K562 (cell line): ENCODE results near the gene NCAM2. TPM values are rescaled to one million over a fixed set of nuclear protein-coding genes. Genes with fewer than 3 reads are reported as not detected.

Experiments used
- ATAC-seq: fragments of 200-7000 bp; cut with Tn5 transposase; 3 replicates; pipeline ENCODE4 v1.9.1; 2020; ENCODE audit warnings: moderate library complexity
- BruUV-seq: library from RNA; stranded (reverse); fragments of 400-500 nt; replicated peaks from 2 replicates; lab custom pipeline; 2021; lab: Mats Ljungman, UMichigan
- CTCF ChIA-PET: fragments of 300-600 bp; formaldehyde crosslinking; extraction: SDS; loops from one replicate; lab custom pipeline; 2021; ENCODE audit warnings: low intra/inter-chr PET ratio; lab: Yijun Ruan, JAX
- POLR2A ChIA-PET: fragments of 300-600, 350-650 bp; sonication (Branson Sonifier 250); formaldehyde crosslinking; extraction: SDS; loops from one replicate; lab custom pipeline; 2021; ENCODE audit warnings: antibody characterized with exemption, inconsistent platforms; lab: Yijun Ruan, JAX
- DNase-seq, 4 experiments: peaks; one replicate each; pipeline versions ENCODE4 v3.0.0 to v3.0.0-alpha.2; 2011 to 2018; ENCODE audit warnings: low spot score in 3 of 4, mixed read lengths in 3 of 4; ENCODE audit errors: extremely low read depth in 1 of 4
- FAIRE-seq: peaks from 2 replicates; lab custom pipeline; 2011; peaks lifted over from hg19 to GRCh38; lab: Jason Lieb, UNC
- H2AFZ ChIP-seq: 2 replicates; pipeline ENCODE4 v1.6.0; 2011; ENCODE audit warnings: low read depth, low read length, control low read depth, inconsistent platforms
- H3K27ac ChIP-seq: fragments of 200-600 bp; 3 replicates; pipeline ENCODE4 v1.8.0; 2011; ENCODE audit warnings: low read depth, mild to moderate bottlenecking, control low read depth, inconsistent platforms, low read length, moderate library complexity, mixed read lengths; ENCODE audit errors: extremely low read depth
- H3K27me3 ChIP-seq, 2 experiments: fragments of 300-600 bp in 1 of 2; 2 replicates in 1 of 2; 3 replicates in 1 of 2; pipeline versions ENCODE4 v1.6.0 to v1.8.0; 2011; ENCODE audit warnings: inconsistent platforms in 2 of 2, low read length in 2 of 2, mild to moderate bottlenecking in 1 of 2, mixed read lengths in 1 of 2, moderate library complexity in 1 of 2; ENCODE audit not compliant: control insufficient read depth in 2 of 2, insufficient read depth in 2 of 2
- H3K36me3 ChIP-seq: fragments of 300-600 bp; 3 replicates; pipeline ENCODE4 v1.8.0; 2011; ENCODE audit warnings: mild to moderate bottlenecking, low read length, inconsistent platforms; ENCODE audit not compliant: control insufficient read depth, insufficient read depth
- H3K4me1 ChIP-seq, 2 experiments: fragments of 200-600 bp in 1 of 2; replicated peaks in 1 of 2; 2 replicates in 1 of 2; 3 replicates in 1 of 2; pipeline versions ENCODE4 v1.5.1 to v1.8.0; 2011; ENCODE audit warnings: inconsistent platforms in 2 of 2, low read length in 2 of 2, mild to moderate bottlenecking in 1 of 2, mixed read lengths in 1 of 2, moderate library complexity in 1 of 2; ENCODE audit not compliant: control insufficient read depth in 2 of 2, insufficient read depth in 2 of 2
- H3K4me2 ChIP-seq: 2 replicates; pipeline ENCODE4 v1.6.1; 2011; ENCODE audit warnings: low read length, control low read depth, inconsistent platforms, mixed read lengths; ENCODE audit not compliant: insufficient read depth
- H3K4me3 ChIP-seq: fragments of 200-600 bp; sonication (generic), shearing (Covaris generic); 2 replicates; pipeline ENCODE4 v1.5.1; 2016; ENCODE audit warnings: control low read depth, inconsistent platforms
- H3K79me2 ChIP-seq: fragments of 200-600 bp; 3 replicates; pipeline ENCODE4 v1.8.0; 2011; ENCODE audit warnings: low read length, inconsistent platforms; ENCODE audit not compliant: control insufficient read depth, insufficient read depth
- H3K9ac ChIP-seq, 2 experiments: 2 replicates each; pipeline versions ENCODE4 v1.6.0 to v1.6.1; 2011; ENCODE audit warnings: low read depth in 2 of 2, low read length in 2 of 2, control low read depth in 1 of 2, inconsistent platforms in 1 of 2, mild to moderate bottlenecking in 1 of 2, mixed read lengths in 1 of 2; ENCODE audit not compliant: insufficient read depth in 1 of 2
- H3K9me1 ChIP-seq: one replicate; pipeline ENCODE4 v1.6.0; 2011; ENCODE audit warnings: inconsistent platforms, mild to moderate bottlenecking, low read length, moderate library complexity; ENCODE audit not compliant: control insufficient read depth, insufficient read depth
- H3K9me3 ChIP-seq: replicated peaks from 2 replicates; pipeline ENCODE4 v1.5.1; 2011; ENCODE audit warnings: low read depth, low read length, inconsistent platforms; ENCODE audit not compliant: control insufficient read depth, insufficient read depth
- H4K20me1 ChIP-seq: replicated peaks from 2 replicates; pipeline ENCODE4 v1.6.1; 2011; ENCODE audit warnings: low read length, inconsistent platforms, mixed read lengths; ENCODE audit not compliant: control insufficient read depth, insufficient read depth
- C11orf30 ChIP-seq: fragments of 450-650 bp; IDR thresholded peaks from 2 replicates; pipeline ENCODE4 v1.6.1; 2016; ENCODE audit warnings: low read depth, mild to moderate bottlenecking
- EGR1 ChIP-seq: fragments of 450-650 bp; conservative IDR thresholded peaks from 2 replicates; pipeline ENCODE4 v1.6.1; 2017; ENCODE audit warnings: mild to moderate bottlenecking
- KHSRP ChIP-seq: fragments of 450-650 bp; IDR thresholded peaks from 2 replicates; pipeline ENCODE4 v1.6.1; 2017
- MAFF ChIP-seq: IDR thresholded peaks from 2 replicates; pipeline ENCODE4 v1.6.1; 2012; ENCODE audit warnings: low read length, improper control_type of control experiment
- MAFG ChIP-seq: fragments of 450-650 bp; conservative IDR thresholded peaks from 2 replicates; pipeline ENCODE4 v1.6.1; 2016; ENCODE audit warnings: missing genetic modification characterization, missing compliant biosample characterization
- MAFK ChIP-seq: IDR thresholded peaks from 2 replicates; pipeline ENCODE4 v1.6.1; 2011; ENCODE audit warnings: low read length, improper control_type of control experiment
- MTA2 ChIP-seq: fragments of 450-650 bp; IDR thresholded peaks from 2 replicates; pipeline ENCODE4 v1.6.1; 2016; ENCODE audit warnings: low read depth
- MXI1 ChIP-seq: IDR thresholded peaks from 2 replicates; pipeline ENCODE4 v1.6.1; 2011; ENCODE audit warnings: low read depth, mild to moderate bottlenecking, improper control_type of control experiment, low read length
- NFYB ChIP-seq: IDR thresholded peaks from 2 replicates; pipeline ENCODE4 v1.6.1; 2011; ENCODE audit warnings: mild to moderate bottlenecking, moderate library complexity; ENCODE audit not compliant: insufficient read length; ENCODE audit errors: extremely low read depth
- RBM25 ChIP-seq: fragments of 200-400 bp; formaldehyde crosslinking; IDR thresholded peaks from 2 replicates; pipeline ENCODE4 v1.6.1; 2018; ENCODE audit warnings: low read length, low read depth, moderate library complexity; ENCODE audit not compliant: severe bottlenecking
- ZNF282 ChIP-seq: sonication (generic); formaldehyde crosslinking; IDR thresholded peaks from 2 replicates; pipeline ENCODE4 v1.8.1; 2023; ENCODE audit warnings: missing genetic modification reagents
- ZNF316 ChIP-seq: fragments of 450-650 bp; IDR thresholded peaks from 2 replicates; pipeline ENCODE4 v1.6.1; 2016
- ZNF75A ChIP-seq: fragments of 450-650 bp; formaldehyde crosslinking; IDR thresholded peaks from 2 replicates; pipeline ENCODE4 v1.4.0; 2020; ENCODE audit warnings: mild to moderate bottlenecking
- ZNF778 ChIP-seq: fragments of 450-650 bp; formaldehyde crosslinking; IDR thresholded peaks from 2 replicates; pipeline ENCODE4 v1.4.0; 2020; ENCODE audit warnings: mild to moderate bottlenecking, moderate library complexity
- WGBS: fragments of 100-300 bp; shearing (Covaris generic); methylation state at CpG from one replicate; pipeline ENCODE4 v1.1.6; 2016; ENCODE audit warnings: low coverage, mixed read lengths; ENCODE audit not compliant: insufficient coverage; ENCODE audit errors: missing lambda C conversion rate; 5-methylcytosine and 5-hydroxymethylcytosine counted together
- in situ Hi-C: fragments of 300-500 bp; cut with MboI; formaldehyde crosslinking; loops from 4 replicates; pipeline ENCODE4 v1.15.0; 2018; ENCODE audit warnings: inconsistent platforms, mixed read lengths
- intact Hi-C: fragments of 100-400 bp; cut with micrococcal nuclease; formaldehyde crosslinking; loops from 2 replicates; pipeline ENCODE4 v1.14.2; 2022
- polyA plus RNA-seq, 8 experiments: library from polyadenylated mRNA; depleted of rRNA in 4 of 8; stranded (reverse) in 5 of 8; unstranded in 3 of 8; fragments of >200 nt; fragmentation: Nextera tagmentation in 2 of 8; fragmentation: Illumina TruSeq in 1 of 8; extraction: Ambion mirVana in 2 of 8; extraction: Trizol in 1 of 8; gene quantifications; 2 replicates each; pipeline versions ENCODE4 v1.2.1 to v1.2.3, GENCODE V29; 2011 to 2014; ENCODE audit warnings: inconsistent platforms in 1 of 8, missing spikeins in 1 of 8
- total RNA-seq, 7 experiments: library from RNA; depleted of rRNA in 6 of 7; stranded (reverse); fragments of >200 nt in 6 of 7; fragmentation: Illumina TruSeq in 2 of 7; extraction: Trizol in 2 of 7; gene quantifications; 2 replicates each; pipeline versions ENCODE4 v1.2.1 to v1.2.3, GENCODE V29; 2011 to 2021; ENCODE audit warnings: low replicate concordance in 1 of 7
- TF ChIP-seq, protein P1 (sequence below): IDR thresholded peaks from 2 replicates; pipeline ENCODE4 v1.6.1; 2011; ENCODE audit warnings: borderline replicate concordance, low read depth, mild to moderate bottlenecking, moderate library complexity, low read length; ENCODE audit not compliant: insufficient read depth, poor library complexity, severe bottlenecking
- TF ChIP-seq, protein P2 (sequence below): fragments of 450-650 bp; IDR thresholded peaks from 2 replicates; pipeline ENCODE4 v1.6.1; 2016
- TF ChIP-seq, protein P3 (sequence below), 2 experiments: IDR thresholded peaks; 2 replicates each; pipeline ENCODE4 v1.6.1; 2011; ENCODE audit warnings: borderline replicate concordance in 1 of 2, control low read depth in 1 of 2, low read depth in 1 of 2, low read length in 1 of 2, mild to moderate bottlenecking in 1 of 2, mixed read lengths in 1 of 2, moderate library complexity in 1 of 2; ENCODE audit not compliant: insufficient read depth in 1 of 2, insufficient read length in 1 of 2, poor library complexity in 1 of 2, severe bottlenecking in 1 of 2; ENCODE audit errors: extremely low read depth in 1 of 2
- TF ChIP-seq, protein P4 (sequence below), 2 experiments: fragments of 200-800 bp in 1 of 2; sonication (Bioruptor generic) in 1 of 2; sonication (generic) in 1 of 2; formaldehyde crosslinking in 1 of 2; IDR thresholded peaks in 1 of 2; conservative IDR thresholded peaks in 1 of 2; 2 replicates each; pipeline versions ENCODE4 v1.5.0 to v1.6.1; 2016 to 2020; ENCODE audit warnings: missing compliant biosample characterization in 1 of 2, missing genetic modification characterization in 1 of 2, missing genetic modification reagents in 1 of 2

The NCAM2 gene
- total and polyA plus RNA-seq, 9 of the 15 experiments (the other 6 are each of a cell fraction or from before 2014, with no cell fraction given): 14.0 to 58.2 (median 27.8) TPM

DNA sequence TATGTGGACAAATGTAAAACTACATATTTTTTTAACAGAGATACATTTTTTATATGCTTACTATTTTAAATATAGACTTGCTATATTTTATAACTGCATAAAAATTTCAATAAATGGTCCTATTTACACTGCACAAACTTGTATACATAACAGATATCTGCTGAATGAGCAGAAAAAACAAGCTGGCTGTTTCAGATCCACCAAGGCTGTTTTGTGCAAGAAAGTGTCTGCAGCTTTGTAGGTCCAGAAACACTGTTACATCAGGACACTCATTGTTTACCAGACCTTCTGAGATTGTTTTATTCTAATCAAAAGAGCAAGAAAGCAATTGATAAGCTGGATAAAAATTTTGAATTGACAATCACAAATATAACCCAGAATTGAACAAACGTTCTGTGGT, 99.3 kb downstream of the NCAM2 start:
- ChIA-PET POLR2A (no interaction called here), CTCF (no interaction called here)
- in situ Hi-C loops (no loop called here), intact Hi-C loops (no loop called here)
- Histone ChIP-seq H3K4me2 (no peak overlapping the region), H3K27me3 (no peaks in the 10 kb centered on the region), H3K79me2 (no peaks in the 10 kb centered on the region), H3K27ac (no peak overlapping the region), H2AFZ (no peak overlapping the region), H4K20me1 (no peaks in the 10 kb centered on the region), H3K4me3 (no peak overlapping the region), H3K9ac (no peak overlapping the region), H3K4me1 (no peaks in the 10 kb centered on the region), H3K9me3 (no peaks in the 10 kb centered on the region), H3K36me3 (no peaks in the 10 kb centered on the region), H3K9me1 (no peaks in the 10 kb centered on the region)
- no TSS peak for BruUV-seq
- no peak for ATAC-seq
- no peak for DNase-seq
- FAIRE-seq: no peak
- 5% methylated on average over 1 of the region's 1 CpG for WGBS
- TF ChIP-seq MAFF: peak; percentile 27; the same call in 1 of the 2 replicates
- TF ChIP-seq ZNF75A (CRISPR knock-in tag): no peak
- TF ChIP-seq EGR1: no peak
- TF ChIP-seq ZNF316: peak; percentile 70
- TF ChIP-seq ZNF778 (CRISPR knock-in tag): no peak
- TF ChIP-seq, protein P1, sequence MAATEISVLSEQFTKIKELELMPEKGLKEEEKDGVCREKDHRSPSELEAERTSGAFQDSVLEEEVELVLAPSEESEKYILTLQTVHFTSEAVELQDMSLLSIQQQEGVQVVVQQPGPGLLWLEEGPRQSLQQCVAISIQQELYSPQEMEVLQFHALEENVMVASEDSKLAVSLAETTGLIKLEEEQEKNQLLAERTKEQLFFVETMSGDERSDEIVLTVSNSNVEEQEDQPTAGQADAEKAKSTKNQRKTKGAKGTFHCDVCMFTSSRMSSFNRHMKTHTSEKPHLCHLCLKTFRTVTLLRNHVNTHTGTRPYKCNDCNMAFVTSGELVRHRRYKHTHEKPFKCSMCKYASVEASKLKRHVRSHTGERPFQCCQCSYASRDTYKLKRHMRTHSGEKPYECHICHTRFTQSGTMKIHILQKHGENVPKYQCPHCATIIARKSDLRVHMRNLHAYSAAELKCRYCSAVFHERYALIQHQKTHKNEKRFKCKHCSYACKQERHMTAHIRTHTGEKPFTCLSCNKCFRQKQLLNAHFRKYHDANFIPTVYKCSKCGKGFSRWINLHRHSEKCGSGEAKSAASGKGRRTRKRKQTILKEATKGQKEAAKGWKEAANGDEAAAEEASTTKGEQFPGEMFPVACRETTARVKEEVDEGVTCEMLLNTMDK: no peak
- TF ChIP-seq, protein P2, sequence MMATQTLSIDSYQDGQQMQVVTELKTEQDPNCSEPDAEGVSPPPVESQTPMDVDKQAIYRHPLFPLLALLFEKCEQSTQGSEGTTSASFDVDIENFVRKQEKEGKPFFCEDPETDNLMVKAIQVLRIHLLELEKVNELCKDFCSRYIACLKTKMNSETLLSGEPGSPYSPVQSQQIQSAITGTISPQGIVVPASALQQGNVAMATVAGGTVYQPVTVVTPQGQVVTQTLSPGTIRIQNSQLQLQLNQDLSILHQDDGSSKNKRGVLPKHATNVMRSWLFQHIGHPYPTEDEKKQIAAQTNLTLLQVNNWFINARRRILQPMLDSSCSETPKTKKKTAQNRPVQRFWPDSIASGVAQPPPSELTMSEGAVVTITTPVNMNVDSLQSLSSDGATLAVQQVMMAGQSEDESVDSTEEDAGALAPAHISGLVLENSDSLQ: no peak
- no peak for TF ChIP-seq KHSRP
- no peak for TF ChIP-seq MTA2
- TF ChIP-seq MAFG: peak; percentile 40; the same call in 1 of the 2 replicates
- TF ChIP-seq C11orf30: peak; percentile 51; the same call in 1 of the 2 replicates
- no peak for TF ChIP-seq NFYB
- TF ChIP-seq, protein P3, sequence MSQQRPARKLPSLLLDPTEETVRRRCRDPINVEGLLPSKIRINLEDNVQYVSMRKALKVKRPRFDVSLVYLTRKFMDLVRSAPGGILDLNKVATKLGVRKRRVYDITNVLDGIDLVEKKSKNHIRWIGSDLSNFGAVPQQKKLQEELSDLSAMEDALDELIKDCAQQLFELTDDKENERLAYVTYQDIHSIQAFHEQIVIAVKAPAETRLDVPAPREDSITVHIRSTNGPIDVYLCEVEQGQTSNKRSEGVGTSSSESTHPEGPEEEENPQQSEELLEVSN (IDR thresholded peaks at IDR 0.05; ENCODE audit: borderline replicate concordance in 1 of 2, extremely low read depth in 1 of 2, insufficient read depth in 1 of 2, insufficient read length in 1 of 2, low read depth in 1 of 2, low read length in 1 of 2, poor library complexity in 1 of 2, severe bottlenecking in 1 of 2): no peak
- TF ChIP-seq ZNF282: no peak
- TF ChIP-seq MXI1: no peak
- no peak for TF ChIP-seq RBM25
- TF ChIP-seq, protein P4, sequence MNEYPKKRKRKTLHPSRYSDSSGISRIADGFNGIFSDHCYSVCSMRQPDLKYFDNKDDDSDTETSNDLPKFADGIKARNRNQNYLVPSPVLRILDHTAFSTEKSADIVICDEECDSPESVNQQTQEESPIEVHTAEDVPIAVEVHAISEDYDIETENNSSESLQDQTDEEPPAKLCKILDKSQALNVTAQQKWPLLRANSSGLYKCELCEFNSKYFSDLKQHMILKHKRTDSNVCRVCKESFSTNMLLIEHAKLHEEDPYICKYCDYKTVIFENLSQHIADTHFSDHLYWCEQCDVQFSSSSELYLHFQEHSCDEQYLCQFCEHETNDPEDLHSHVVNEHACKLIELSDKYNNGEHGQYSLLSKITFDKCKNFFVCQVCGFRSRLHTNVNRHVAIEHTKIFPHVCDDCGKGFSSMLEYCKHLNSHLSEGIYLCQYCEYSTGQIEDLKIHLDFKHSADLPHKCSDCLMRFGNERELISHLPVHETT (CRISPR knock-in tag; conservative IDR thresholded peaks at IDR 0.05 in 1 of 2, IDR thresholded peaks at IDR 0.05 in 1 of 2): no peak
- 0 out of 2 replicates have a peak, but pooled peaks have one; percentile 19 for TF ChIP-seq MAFK
